GM12874 (cell line): ENCODE measurements around the gene MYL1.

ENCODE experiments used
- CTCF ChIP-seq: IDR thresholded peaks from 2 replicates; pipeline ENCODE4 v1.5.1; 2011; ENCODE audit warnings: low read depth, mild to moderate bottlenecking, control low read depth, low read length, moderate library complexity; ENCODE audit not compliant: insufficient read depth

Gene MYL1

GRCh38 chr2:210315015-210315788, at the start of gene MYL1:
TSS of gene MYL1 (minus strand) at chr2:210315174. CDS start at chr2:210315042, 132 bp downstream.
- no peak for TF ChIP-seq CTCF

GRCh38 chr2:210363876-210364275, 48.9 kb upstream of the MYL1 start:
- no peak for TF ChIP-seq CTCF

- peak; percentile 37; the same call in 1 of the 2 replicates for TF ChIP-seq CTCF
Measured at GRCh38 chr2:210363261-210363660, 48.3 kb upstream of the MYL1 start.

GRCh38 chr2:210360412-210360811, 45.4 kb upstream of the MYL1 start:
- no peak for TF ChIP-seq CTCF

DNA sequence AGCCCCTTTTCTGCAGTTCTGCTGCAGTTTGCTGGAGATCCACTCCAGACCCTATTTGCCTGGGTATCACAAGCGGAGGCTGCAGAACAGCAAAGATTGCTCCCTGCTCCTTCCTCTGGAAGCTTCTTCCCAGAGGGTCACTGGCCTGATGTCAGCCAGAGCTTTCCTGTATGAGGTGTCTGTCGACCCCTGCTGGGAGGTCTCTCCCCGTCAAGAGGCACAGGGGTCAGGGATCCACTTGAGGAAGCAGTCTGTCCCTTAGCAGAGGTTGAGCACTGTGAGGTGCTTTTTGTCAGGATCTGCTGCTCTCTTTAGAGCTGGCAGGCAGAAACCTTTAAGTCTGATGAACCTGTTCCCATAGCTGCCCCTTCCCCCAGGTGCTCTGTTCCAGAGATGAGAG, 42.0 kb upstream of the MYL1 start:
- no peak for TF ChIP-seq CTCF

DNA sequence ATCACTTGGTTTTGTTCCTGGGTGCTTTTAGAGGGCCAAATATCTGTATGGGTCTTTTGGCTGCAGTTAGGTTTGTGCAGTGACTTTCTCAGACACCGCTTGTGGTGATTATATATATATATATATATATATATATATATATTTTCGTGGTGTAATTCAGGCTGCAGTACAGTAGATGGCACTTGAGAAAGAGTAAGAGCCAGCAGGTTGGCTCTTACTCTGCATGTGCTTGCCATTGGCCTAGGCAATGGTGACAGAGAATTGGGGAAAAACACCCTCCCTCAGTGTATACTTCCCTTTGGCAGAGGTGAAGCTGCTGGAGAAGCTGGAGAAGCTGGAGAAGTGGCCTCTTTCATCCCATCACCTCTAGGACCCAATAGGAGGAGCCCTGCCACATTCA, 22.2 kb upstream of the MYL1 start:
- no peak for TF ChIP-seq CTCF

DNA sequence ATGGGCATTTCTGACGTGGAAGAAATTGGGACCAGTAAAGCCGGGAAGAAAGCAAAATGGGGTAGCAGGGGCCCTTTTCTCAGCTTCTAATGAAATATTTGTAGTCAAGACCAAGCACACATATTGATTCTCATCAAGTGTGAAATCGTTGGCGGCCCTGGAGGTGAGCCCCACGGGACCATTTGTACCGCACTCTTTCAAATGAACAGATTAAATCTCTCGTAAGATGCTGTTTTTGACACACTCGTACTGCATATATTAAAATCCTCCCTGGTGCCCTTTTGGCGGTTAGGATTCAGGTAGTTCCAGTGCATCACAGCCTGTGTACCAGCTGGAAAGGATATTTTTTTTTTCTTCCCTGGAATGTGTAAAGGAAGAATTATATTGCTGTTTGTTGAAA, 9.9 kb upstream of the MYL1 start:
- TF ChIP-seq CTCF: no peak

- no peak for TF ChIP-seq CTCF
Measured at GRCh38 chr2:210324458-210324857, 9.5 kb upstream of the MYL1 start.
